Measurements from ENCODE around the gene GALNT17.

DNA sequence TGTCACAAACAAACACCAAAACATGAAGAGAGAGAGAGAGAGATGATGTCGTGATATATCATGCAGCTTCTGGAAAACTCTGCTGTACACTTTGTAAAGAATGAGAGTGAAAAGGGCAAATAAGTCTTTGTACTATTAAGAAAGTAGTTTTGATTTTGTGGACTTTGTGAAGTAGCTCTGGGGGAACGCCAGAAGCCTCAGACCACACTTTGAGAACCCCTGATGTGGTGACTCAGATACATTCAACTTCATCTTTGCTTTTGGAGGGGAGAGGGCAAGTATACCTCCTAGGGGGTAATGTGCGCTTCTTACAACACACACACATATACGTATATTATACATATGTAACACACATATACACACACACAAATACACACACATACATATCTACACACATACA, 84.3 kb downstream of the GALNT17 start:
- TF ChIP-seq, protein P1, sequence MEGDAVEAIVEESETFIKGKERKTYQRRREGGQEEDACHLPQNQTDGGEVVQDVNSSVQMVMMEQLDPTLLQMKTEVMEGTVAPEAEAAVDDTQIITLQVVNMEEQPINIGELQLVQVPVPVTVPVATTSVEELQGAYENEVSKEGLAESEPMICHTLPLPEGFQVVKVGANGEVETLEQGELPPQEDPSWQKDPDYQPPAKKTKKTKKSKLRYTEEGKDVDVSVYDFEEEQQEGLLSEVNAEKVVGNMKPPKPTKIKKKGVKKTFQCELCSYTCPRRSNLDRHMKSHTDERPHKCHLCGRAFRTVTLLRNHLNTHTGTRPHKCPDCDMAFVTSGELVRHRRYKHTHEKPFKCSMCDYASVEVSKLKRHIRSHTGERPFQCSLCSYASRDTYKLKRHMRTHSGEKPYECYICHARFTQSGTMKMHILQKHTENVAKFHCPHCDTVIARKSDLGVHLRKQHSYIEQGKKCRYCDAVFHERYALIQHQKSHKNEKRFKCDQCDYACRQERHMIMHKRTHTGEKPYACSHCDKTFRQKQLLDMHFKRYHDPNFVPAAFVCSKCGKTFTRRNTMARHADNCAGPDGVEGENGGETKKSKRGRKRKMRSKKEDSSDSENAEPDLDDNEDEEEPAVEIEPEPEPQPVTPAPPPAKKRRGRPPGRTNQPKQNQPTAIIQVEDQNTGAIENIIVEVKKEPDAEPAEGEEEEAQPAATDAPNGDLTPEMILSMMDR (IDR thresholded peaks at IDR 0.05; ENCODE audit: low read depth, low read length) = no peak
- TF ChIP-seq EZH2phosphoT487 (IDR thresholded peaks at IDR 0.05; ENCODE audit: low read depth) = no peak
